MM.1S (cell line): ENCODE measurements around the gene TSHZ3.

ENCODE experiments used
- EZH2 ChIP-seq: fragments of 300-600 bp; sonication (generic); optimal IDR thresholded peaks from 2 replicates; pipeline ENCODE3; 2017; ENCODE audit warnings: low read depth, mild to moderate bottlenecking, antibody characterized with exemption, low read length, mixed read lengths
- TF ChIP-seq, protein P1 (sequence below): fragments of 300-600 bp; sonication (generic); IDR thresholded peaks from 2 replicates; pipeline ENCODE4 v1.5.1; 2016; ENCODE audit warnings: antibody characterized with exemption, low read length, mixed read lengths

DNA sequence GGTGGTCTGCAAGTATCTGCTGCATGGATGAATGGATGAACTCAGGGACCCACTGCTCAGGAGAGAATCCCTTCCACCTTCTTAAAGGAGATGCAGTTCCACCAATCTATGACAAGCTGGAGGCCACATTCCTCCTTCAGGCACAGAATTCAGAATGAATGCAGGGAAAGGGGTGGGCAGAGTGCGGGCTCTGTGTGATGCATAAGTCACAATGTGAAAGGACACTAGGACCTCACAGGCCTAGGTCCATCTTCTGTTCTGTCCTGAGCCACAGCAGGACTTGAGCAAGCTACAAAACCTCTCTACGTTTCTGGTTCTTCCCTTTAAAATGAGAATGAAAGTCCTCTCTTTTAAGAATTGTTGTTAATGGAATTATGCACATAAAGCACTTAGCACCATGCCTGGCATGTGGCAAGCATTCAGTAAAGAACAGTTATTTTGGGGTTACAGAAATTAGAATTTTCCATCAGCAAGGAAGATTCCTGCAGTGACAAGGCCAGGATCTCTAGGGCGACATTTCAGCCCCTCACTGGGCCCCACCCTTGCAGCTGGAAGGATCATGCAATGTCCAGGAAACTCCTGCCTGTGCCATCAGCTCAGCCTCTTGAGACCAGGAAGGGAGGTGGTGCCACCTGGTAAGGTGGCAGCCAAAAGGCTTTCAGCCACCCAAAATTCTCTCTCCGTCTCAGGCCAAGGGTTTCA is 38.7 kb downstream of the TSHZ3 start:
- TF ChIP-seq, protein P1, sequence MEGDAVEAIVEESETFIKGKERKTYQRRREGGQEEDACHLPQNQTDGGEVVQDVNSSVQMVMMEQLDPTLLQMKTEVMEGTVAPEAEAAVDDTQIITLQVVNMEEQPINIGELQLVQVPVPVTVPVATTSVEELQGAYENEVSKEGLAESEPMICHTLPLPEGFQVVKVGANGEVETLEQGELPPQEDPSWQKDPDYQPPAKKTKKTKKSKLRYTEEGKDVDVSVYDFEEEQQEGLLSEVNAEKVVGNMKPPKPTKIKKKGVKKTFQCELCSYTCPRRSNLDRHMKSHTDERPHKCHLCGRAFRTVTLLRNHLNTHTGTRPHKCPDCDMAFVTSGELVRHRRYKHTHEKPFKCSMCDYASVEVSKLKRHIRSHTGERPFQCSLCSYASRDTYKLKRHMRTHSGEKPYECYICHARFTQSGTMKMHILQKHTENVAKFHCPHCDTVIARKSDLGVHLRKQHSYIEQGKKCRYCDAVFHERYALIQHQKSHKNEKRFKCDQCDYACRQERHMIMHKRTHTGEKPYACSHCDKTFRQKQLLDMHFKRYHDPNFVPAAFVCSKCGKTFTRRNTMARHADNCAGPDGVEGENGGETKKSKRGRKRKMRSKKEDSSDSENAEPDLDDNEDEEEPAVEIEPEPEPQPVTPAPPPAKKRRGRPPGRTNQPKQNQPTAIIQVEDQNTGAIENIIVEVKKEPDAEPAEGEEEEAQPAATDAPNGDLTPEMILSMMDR, result no peak
- TF ChIP-seq EZH2, result no peak
